Central memory CD8-positive, alpha-beta T cell (primary cell): Measurements from ENCODE around the gene WDR20.

Experiments
- ATAC-seq: fragments of 150-1000 bp; cut with Tn5 transposase; replicated peaks from 2 replicates; pipeline ENCODE4 v1.10.0; 2022; ENCODE audit warnings: mild to moderate bottlenecking, moderate FRiP score, moderate number of reproducible peaks; ENCODE audit not compliant: poor library complexity, severe bottlenecking; ENCODE audit errors: extremely low read depth
- DNase-seq, 2 donors: peaks; one replicate each; pipeline ENCODE4 v3.0.0; 2021; ENCODE audit warnings: low spot score in 2 of 2
- H3K27ac Mint-ChIP-seq: one replicate; pipeline ENCODE4 v1.8.0; 2022; ENCODE audit warnings: low read depth, mild to moderate bottlenecking, moderate library complexity, mixed read lengths
- H3K27me3 Mint-ChIP-seq: one replicate; pipeline ENCODE4 v1.8.0; 2022; ENCODE audit warnings: mixed read lengths
- H3K36me3 Mint-ChIP-seq: one replicate; pipeline ENCODE4 v1.8.0; 2022; ENCODE audit warnings: mild to moderate bottlenecking, moderate library complexity, mixed read lengths; ENCODE audit not compliant: insufficient read depth
- H3K4me1 Mint-ChIP-seq: one replicate; pipeline ENCODE4 v1.8.0; 2022; ENCODE audit warnings: mixed read lengths
- H3K4me3 Mint-ChIP-seq: one replicate; pipeline ENCODE4 v1.8.0; 2022; ENCODE audit warnings: mild to moderate bottlenecking, moderate library complexity, mixed read lengths
- H3K9me3 Mint-ChIP-seq: one replicate; pipeline ENCODE4 v1.8.0; 2022; ENCODE audit warnings: mixed read lengths

WDR20 gene

DNA sequence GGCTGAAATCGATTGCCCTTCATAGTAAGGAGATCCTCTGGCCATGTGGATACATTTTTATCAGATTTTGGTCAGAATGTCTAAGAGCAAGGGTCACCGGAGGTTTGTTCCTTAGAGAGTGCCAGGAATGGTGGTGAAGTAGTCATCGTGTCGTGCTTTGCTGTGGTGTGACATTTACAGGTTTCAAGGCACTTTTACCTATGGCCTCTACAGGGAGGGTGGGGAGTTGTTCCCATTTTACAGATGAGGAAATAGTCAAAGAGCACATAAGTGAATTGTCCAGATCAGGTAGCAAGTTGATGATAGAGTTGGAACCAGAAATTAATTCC is 57.2 kb downstream of the WDR20 start:
- DNase-seq: no peak
- H3K36me3 Mint-ChIP-seq: peaks cover 37% of the 10 kb centered on the region
- no peak overlapping the region for H3K4me3 Mint-ChIP-seq
- no peak for ATAC-seq
- no peaks in the 10 kb centered on the region for H3K9me3 Mint-ChIP-seq
- peaks cover 66% of the 10 kb centered on the region for H3K4me1 Mint-ChIP-seq
- no peaks in the 10 kb centered on the region for H3K27me3 Mint-ChIP-seq
- H3K27ac Mint-ChIP-seq: no peak overlapping the region

DNA sequence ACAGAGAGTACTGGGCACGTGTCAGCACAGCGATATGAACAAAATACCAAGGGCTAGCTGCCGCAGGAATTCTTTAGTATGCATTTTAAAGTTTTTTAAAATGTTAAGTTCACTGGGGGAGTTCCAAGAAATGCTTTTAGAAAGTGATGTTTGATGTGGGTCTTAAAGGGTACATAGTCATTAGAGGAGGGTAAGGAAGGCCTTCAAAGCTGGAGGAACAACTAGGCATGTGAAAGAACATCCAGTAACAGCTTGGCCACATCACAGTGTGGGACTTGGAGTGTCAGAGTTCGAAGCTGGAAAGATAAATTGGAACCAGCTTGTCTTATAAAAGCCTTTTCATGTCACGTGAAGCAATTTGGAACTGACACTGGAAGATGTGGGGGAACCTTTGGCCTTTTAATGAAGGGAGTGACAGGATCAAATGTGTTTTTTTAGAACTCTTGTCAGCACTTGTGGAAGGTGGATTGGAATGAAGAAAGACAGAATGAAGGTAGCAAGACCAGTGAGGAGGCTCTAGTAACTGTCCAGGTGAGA is 57.7 kb downstream of the WDR20 start:
- no peaks in the 10 kb centered on the region for H3K9me3 Mint-ChIP-seq
- ATAC-seq: no peak
- H3K27me3 Mint-ChIP-seq: no peaks in the 10 kb centered on the region
- peaks cover 70% of the 10 kb centered on the region for H3K4me1 Mint-ChIP-seq
- peaks cover 40% of the 10 kb centered on the region for H3K36me3 Mint-ChIP-seq
- DNase-seq: no peak
- no peak overlapping the region for H3K27ac Mint-ChIP-seq
- no peak overlapping the region for H3K4me3 Mint-ChIP-seq

- H3K27ac Mint-ChIP-seq: peak overlapping the region; percentile 73
- H3K4me1 Mint-ChIP-seq: peaks cover 66% of the 10 kb centered on the region
- no peak for DNase-seq
- ATAC-seq: peak; percentile 68
- peaks cover 47% of the 10 kb centered on the region for H3K36me3 Mint-ChIP-seq
- peak overlapping the region; percentile 51 for H3K4me3 Mint-ChIP-seq
- no peaks in the 10 kb centered on the region for H3K27me3 Mint-ChIP-seq
- H3K9me3 Mint-ChIP-seq: no peaks in the 10 kb centered on the region
Measured at GRCh38 chr14:102200690-102201352, 61.1 kb downstream of the WDR20 start.

- no peak for DNase-seq
- Mint-ChIP-seq H3K27ac (peak overlapping the region; percentile 73), H3K27me3 (no peaks in the 10 kb centered on the region), H3K4me1 (peaks cover 62% of the 10 kb centered on the region), H3K9me3 (no peaks in the 10 kb centered on the region), H3K4me3 (peak overlapping the region; percentile 51), H3K36me3 (peaks cover 46% of the 10 kb centered on the region)
- peak; percentile 59 for ATAC-seq
Measured at GRCh38 chr14:102201353-102201738, 61.6 kb downstream of the WDR20 start.

- H3K9me3 Mint-ChIP-seq: no peaks in the 10 kb centered on the region
- H3K36me3 Mint-ChIP-seq: peaks cover 44% of the 10 kb centered on the region
- peak overlapping the region; percentile 73 for H3K27ac Mint-ChIP-seq
- ATAC-seq: no peak
- peak overlapping the region; percentile 51 for H3K4me3 Mint-ChIP-seq
- peaks cover 58% of the 10 kb centered on the region for H3K4me1 Mint-ChIP-seq
- no peaks in the 10 kb centered on the region for H3K27me3 Mint-ChIP-seq
- no peak for DNase-seq
Measured at GRCh38 chr14:102201776-102202175, 62.1 kb downstream of the WDR20 start.

- peaks cover 51% of the 10 kb centered on the region for H3K4me1 Mint-ChIP-seq
- no peak overlapping the region for H3K4me3 Mint-ChIP-seq
- no peaks in the 10 kb centered on the region for H3K9me3 Mint-ChIP-seq
- no peak overlapping the region for H3K27ac Mint-ChIP-seq
- peaks cover 42% of the 10 kb centered on the region for H3K36me3 Mint-ChIP-seq
- ATAC-seq (no peak), DNase-seq (no peak)
- no peaks in the 10 kb centered on the region for H3K27me3 Mint-ChIP-seq
Measured at GRCh38 chr14:102202944-102203343, 63.2 kb downstream of the WDR20 start.

- Mint-ChIP-seq H3K4me3 (no peak overlapping the region), H3K27me3 (no peaks in the 10 kb centered on the region), H3K27ac (no peak overlapping the region), H3K4me1 (peaks cover 49% of the 10 kb centered on the region), H3K36me3 (peaks cover 42% of the 10 kb centered on the region), H3K9me3 (no peaks in the 10 kb centered on the region)
- ATAC-seq (no peak), DNase-seq (no peak)
Measured at GRCh38 chr14:102203382-102203781, 63.7 kb downstream of the WDR20 start.

DNA sequence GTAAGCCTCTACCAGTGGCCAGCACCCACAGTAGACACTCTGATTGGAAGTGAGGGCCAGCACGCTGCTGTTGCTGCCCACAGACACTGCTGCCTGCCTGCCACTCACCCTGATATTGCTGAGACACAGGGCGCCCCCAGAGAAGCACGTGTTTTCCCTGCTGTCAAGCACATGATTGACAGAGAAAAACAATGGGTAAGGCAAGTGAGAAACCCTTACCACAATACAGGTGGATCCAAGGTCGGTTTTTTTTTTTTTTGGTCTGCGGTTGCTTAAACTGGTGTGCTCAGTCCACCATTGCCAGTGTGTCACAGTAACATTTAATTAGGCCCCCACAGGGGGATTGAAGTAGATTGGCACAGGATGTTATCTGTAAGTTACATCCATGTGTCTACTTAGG is 65.9 kb downstream of the WDR20 start:
- peaks cover 49% of the 10 kb centered on the region for H3K36me3 Mint-ChIP-seq
- H3K27ac Mint-ChIP-seq: peak overlapping the region; percentile 25
- H3K9me3 Mint-ChIP-seq: no peaks in the 10 kb centered on the region
- no peak overlapping the region for H3K4me3 Mint-ChIP-seq
- no peak for DNase-seq
- no peak for ATAC-seq
- H3K27me3 Mint-ChIP-seq: no peaks in the 10 kb centered on the region
- peaks cover 37% of the 10 kb centered on the region for H3K4me1 Mint-ChIP-seq

GRCh38 chr14:102206918-102207317 is 67.2 kb downstream of the WDR20 start:
- peaks cover 45% of the 10 kb centered on the region for H3K36me3 Mint-ChIP-seq

DNA sequence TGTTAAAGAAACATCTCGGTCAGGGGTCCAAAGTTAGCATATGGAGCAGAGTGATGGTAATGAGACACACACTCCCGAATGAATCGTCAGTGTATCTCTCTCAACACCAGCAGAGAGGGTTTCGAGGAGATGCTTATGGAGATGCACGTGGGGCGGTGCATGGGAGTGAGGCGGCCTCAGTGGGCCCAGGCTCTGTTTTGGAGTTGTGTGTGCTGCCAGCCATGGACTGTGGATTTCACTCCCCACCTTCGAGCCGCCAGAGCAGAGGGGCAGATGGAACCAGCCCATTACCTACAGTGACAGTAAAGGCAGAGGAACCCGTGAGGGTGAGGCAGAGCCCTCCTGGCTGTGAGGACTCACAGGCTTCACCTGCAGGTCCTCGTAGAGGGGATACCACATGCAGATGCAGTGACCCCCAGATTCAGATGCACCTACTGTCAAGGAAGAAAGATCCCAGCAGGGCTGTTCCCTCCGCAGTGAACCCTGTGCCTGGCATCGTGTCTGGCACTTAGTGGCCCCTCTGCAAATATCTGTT is 68.2 kb downstream of the WDR20 start:
- DNase-seq: no peak
- no peak overlapping the region for H3K27ac Mint-ChIP-seq
- no peak for ATAC-seq
- H3K36me3 Mint-ChIP-seq: peaks cover 40% of the 10 kb centered on the region
- no peaks in the 10 kb centered on the region for H3K9me3 Mint-ChIP-seq
- no peak overlapping the region for H3K4me3 Mint-ChIP-seq
- peaks cover 20% of the 10 kb centered on the region for H3K4me1 Mint-ChIP-seq
- no peaks in the 10 kb centered on the region for H3K27me3 Mint-ChIP-seq

More at GRCh38 chr14:102206918-102207317, 67.2 kb downstream of the WDR20 start:
- H3K9me3 Mint-ChIP-seq: no peaks in the 10 kb centered on the region
- H3K4me3 Mint-ChIP-seq: no peak overlapping the region
- no peaks in the 10 kb centered on the region for H3K27me3 Mint-ChIP-seq
- DNase-seq (no peak), ATAC-seq (no peak)
- no peak overlapping the region for H3K27ac Mint-ChIP-seq
- peaks cover 24% of the 10 kb centered on the region for H3K4me1 Mint-ChIP-seq

- no peaks in the 10 kb centered on the region for H3K27me3 Mint-ChIP-seq
- no peak overlapping the region for H3K27ac Mint-ChIP-seq
- H3K4me1 Mint-ChIP-seq: peaks cover 20% of the 10 kb centered on the region
- DNase-seq (no peak), ATAC-seq (no peak)
- H3K9me3 Mint-ChIP-seq: no peaks in the 10 kb centered on the region
- peaks cover 42% of the 10 kb centered on the region for H3K36me3 Mint-ChIP-seq
- no peak overlapping the region for H3K4me3 Mint-ChIP-seq
Measured at GRCh38 chr14:102208741-102209140, 69.0 kb downstream of the WDR20 start.

DNA sequence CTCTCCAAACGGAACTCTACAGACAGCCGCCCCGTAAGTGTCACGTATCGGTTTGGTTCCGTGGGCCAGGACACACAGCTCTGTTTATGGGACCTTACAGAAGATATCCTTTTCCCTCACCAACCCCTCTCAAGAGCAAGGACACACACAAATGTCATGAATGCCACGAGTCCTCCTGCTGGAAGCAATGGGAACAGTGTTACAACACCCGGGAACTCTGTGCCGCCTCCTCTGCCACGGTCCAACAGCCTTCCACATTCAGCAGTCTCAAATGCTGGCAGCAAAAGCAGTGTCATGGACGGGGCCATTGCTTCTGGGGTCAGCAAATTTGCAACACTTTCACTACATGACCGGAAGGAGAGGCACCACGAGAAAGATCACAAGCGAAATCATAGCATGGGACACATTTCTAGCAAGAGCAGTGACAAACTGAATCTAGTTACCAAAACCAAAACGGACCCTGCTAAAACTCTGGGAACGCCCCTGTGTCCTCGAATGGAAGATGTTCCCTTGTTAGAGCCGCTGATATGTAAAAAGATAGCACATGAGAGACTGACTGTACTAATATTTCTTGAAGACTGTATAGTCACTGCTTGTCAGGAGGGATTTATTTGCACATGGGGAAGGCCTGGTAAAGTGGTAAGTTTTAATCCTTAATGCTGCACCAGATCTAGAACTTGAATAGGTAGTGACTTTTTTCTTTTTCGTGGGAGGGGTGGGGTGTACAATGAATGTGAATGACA is 69.7 kb downstream of the WDR20 start:
- Mint-ChIP-seq H3K36me3 (peaks cover 39% of the 10 kb centered on the region), H3K27me3 (no peaks in the 10 kb centered on the region), H3K4me3 (no peak overlapping the region), H3K4me1 (peaks cover 15% of the 10 kb centered on the region), H3K9me3 (no peaks in the 10 kb centered on the region), H3K27ac (no peak overlapping the region)
- no peak for ATAC-seq
- no peak for DNase-seq
